Brain microvascular endothelial cell (primary cell): ENCODE results near the gene RHOC.

Experiments
- DNase-seq: peaks from one replicate; pipeline ENCODE4 v3.0.0-alpha.2; 2020
- H3K27ac ChIP-seq: fragments of 250-450 bp; sonication (Bioruptor Pico); 2 replicates; pipeline ENCODE4 v1.5.1; 2020; ENCODE audit warnings: mild to moderate bottlenecking, moderate library complexity
- H3K27me3 ChIP-seq: fragments of 250-450 bp; sonication (Bioruptor Pico); replicated peaks from 2 replicates; pipeline ENCODE4 v1.5.1; 2020; ENCODE audit warnings: mild to moderate bottlenecking
- H3K36me3 ChIP-seq: fragments of 250-450 bp; sonication (Bioruptor Pico); replicated peaks from 2 replicates; pipeline ENCODE4 v1.5.1; 2020; ENCODE audit warnings: mild to moderate bottlenecking
- H3K4me3 ChIP-seq: 2 replicates; pipeline ENCODE4 v1.5.1; 2011; ENCODE audit warnings: low read depth, mild to moderate bottlenecking, control low read depth, low read length, moderate library complexity
- CTCF ChIP-seq: IDR thresholded peaks from 2 replicates; pipeline ENCODE4 v1.5.1; 2011; ENCODE audit warnings: low read depth, mild to moderate bottlenecking, moderate library complexity, low read length, control low read depth, inconsistent platforms; ENCODE audit errors: missing control alignments
- in situ Hi-C: cut with HindIII; loops from 2 replicates; pipeline ENCODE4 v1.10.0; 2017; ENCODE audit warnings: low sequenced_read_pairs, low pct_ligation_motif_present

RHOC gene

DNA sequence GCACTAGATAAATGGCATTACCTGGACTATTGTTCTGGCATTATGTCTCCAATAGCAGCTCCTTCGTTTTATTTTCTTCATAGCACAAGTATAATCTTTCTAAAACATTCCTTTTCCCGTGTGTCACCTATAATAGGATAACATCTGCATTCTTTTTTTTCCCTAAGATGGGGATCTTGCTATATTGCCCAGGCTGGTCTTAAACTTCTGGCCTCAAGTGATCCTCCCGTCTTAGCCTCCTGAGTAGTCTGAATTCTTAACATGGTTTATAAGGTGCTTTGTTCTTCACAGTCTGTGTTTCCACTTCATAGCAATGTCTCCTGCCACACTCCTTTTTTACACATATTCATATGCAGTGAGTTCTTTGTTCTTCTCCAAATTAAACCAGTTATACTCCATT is 41.1 kb downstream of the RHOC start:
- Histone ChIP-seq H3K36me3 (peaks cover 80% of the 10 kb centered on the region), H3K27ac (no peak overlapping the region), H3K27me3 (no peaks in the 10 kb centered on the region), H3K4me3 (no peak overlapping the region)
- DNase-seq, result no peak
- in situ Hi-C loops, result no loop called here
- TF ChIP-seq CTCF, result no peak

DNA sequence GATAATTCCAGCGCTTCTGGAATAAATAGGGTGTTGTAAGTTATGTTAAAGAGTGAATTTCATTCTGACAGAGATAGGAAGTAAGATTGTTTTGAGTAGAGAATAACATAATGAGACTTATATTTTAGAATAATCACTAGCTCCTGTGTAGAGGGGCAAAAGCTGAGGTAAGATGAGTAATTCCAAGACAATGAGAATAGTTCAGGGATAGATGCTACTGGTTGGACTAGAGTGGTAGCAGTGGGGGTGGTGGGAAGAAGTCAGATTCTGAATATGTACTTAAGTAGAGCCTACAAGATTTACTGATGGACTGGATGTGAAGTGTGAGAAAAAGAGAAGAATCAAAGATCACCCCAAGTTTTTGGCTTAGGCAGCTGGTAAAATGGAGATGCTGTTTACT is 55.7 kb downstream of the RHOC start:
- Histone ChIP-seq H3K27me3 (no peaks in the 10 kb centered on the region), H3K27ac (no peak overlapping the region), H3K4me3 (no peak overlapping the region), H3K36me3 (peaks cover 49% of the 10 kb centered on the region)
- in situ Hi-C loops, result no loop called here
- TF ChIP-seq CTCF, result no peak
- no peak for DNase-seq
